ENCODE results near the gene NES. TPM values are rescaled to one million over a fixed set of nuclear protein-coding genes. Genes with fewer than 3 reads are reported as not detected.

Gene NES
- total and polyA plus RNA-seq, 12 donors, result 46.8 to 389 (median 177) TPM

DNA sequence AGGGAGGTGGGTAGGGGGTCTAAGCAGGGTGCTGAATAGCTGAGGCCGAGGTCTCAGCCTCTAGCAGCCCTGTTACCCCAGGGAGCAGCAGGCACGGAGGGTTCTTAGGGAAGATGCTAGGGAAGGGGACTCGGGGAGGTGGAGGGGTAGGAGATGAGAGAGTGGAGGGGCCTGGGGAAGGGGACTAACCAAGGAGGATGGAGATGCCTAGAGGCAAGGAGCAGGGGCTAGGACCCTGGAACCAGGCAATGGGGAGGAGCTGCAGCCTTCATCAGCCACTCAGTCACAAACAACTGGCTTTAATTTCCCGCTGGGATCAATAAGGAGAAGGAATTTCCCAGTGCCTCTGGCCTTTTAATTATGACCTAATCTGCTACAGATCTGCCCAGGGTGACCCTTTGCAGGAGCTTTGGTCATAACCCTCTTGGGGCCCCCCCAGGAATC is 31.0 kb upstream of the NES start:
- Histone ChIP-seq H3K36me3 (peaks cover 0 to 7% (median 0%) of the 10 kb centered on the region in 9 donors), H3K27ac (peak overlapping the region in 4 of 10 donors; percentile 28 to 82 (median 78)), H3K4me3 (no peak overlapping the region), H3K9me3 (no peaks in the 10 kb centered on the region), H3K27me3 (peaks cover 5 to 42% (median 23%) of the 10 kb centered on the region in 7 donors), H3K4me1 (peaks cover 17 to 65% (median 40%) of the 10 kb centered on the region in 9 donors)
- DNase-seq (no peak), ATAC-seq (no peak)
- no peak for TF ChIP-seq CTCF (IDR thresholded peaks at IDR 0.05)
- 70 to 73% methylated on average over 4 of the region's 4 CpGs for WGBS, 2 donors
- intact Hi-C loops (cut with DNase I), result no loop called here

DNA sequence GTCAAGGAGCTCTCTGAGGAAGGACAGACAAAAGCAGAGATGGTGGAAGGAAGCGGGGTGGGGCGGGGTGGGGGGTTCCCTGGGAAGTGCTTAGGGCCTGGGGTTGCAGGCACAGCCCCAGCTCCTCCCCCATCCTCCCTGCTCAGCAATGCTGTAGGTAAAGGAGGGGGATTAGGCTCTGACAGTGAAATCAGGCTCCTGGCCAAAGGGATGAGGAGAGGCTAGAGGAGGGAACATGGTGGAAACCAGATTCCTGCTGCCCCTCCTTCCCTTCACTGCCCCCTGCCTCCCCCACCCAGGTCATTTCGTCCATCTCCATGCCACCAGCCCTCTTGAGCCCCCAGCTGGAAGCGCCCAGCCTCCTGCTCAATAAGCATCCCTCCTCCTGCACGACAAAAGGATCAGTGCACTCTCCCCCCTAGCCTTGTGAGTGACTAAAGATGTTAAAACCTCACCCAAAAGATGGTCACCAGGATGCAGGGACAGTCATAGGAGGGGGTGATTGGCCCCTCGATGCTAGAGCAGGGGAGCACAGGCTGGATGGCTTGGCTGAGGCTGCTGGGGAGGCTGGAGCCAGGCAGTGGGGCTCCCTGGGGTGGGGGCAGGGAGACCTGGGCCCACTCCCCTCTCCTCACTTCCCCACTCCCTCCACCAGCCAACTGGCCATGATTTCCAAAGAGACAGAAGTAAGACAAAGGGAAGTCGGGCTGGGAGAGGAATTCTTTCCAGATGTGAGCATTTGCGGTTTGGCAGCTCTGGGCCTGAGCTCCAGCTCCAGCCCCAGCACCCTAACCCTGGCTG is 30.4 kb upstream of the NES start:
- TF ChIP-seq CTCF (IDR thresholded peaks at IDR 0.05), result no peak
- Histone ChIP-seq H3K4me3 (no peak overlapping the region), H3K27ac (peak overlapping the region in 9 of 10 donors; percentile 13 to 82 (median 70)), H3K4me1 (peaks cover 17 to 65% (median 40%) of the 10 kb centered on the region in 9 donors), H3K9me3 (no peaks in the 10 kb centered on the region), H3K27me3 (peaks cover 5 to 48% (median 27%) of the 10 kb centered on the region in 7 donors), H3K36me3 (peaks cover 0 to 1% (median 0%) of the 10 kb centered on the region in 9 donors)
- intact Hi-C loops (cut with DNase I), result no loop called here
- 59 to 64% methylated on average over 8 of the region's 8 CpGs for WGBS, 2 donors
- ATAC-seq (no peak), DNase-seq (no peak)

- ATAC-seq (peak; percentile 38 to 75 (median 68)), DNase-seq (peak; percentile 69 to 72)
- peak overlapping the region in 9 of 10 donors; percentile 31 to 53 (median 48) for H3K4me3 ChIP-seq
- 12 to 22% methylated on average over 26 to 29 of the region's 29 CpGs for WGBS, 2 donors
- H3K27ac ChIP-seq, result peak overlapping the region in 9 of 10 donors; percentile 13 to 82 (median 70)
- H3K9me3 ChIP-seq, result no peaks in the 10 kb centered on the region
- TF ChIP-seq CTCF (IDR thresholded peaks at IDR 0.05), result no peak
- H3K27me3 ChIP-seq, result peaks cover 5 to 54% (median 34%) of the 10 kb centered on the region in 7 donors
- peaks cover 17 to 65% (median 40%) of the 10 kb centered on the region in 9 donors for H3K4me1 ChIP-seq
- intact Hi-C loops (cut with DNase I), result no loop called here
- H3K36me3 ChIP-seq, result no peaks in the 10 kb centered on the region
Measured at GRCh38 chr1:156706657-156707416, 29.6 kb upstream of the NES start.

Data from heart right ventricle (tissue), 16 donors.